ENCODE data around the gene HMBS. TPM values are rescaled to one million over a fixed set of nuclear protein-coding genes. Genes with fewer than 3 reads are reported as not detected.
"Not testable (repeated sequence)": the region's sequence is repeated elsewhere in the genome, so short reads cannot be mapped to it uniquely, and the experiment has no call there.

HMBS gene
- total and polyA plus RNA-seq, 2 of the 8 experiments (the other 6 are each of a cell fraction or from before 2014, with no cell fraction given): 69.3 to 109 TPM

- H3K27me3 ChIP-seq (replicated peaks in 1 of 4; ENCODE audit: control insufficient read depth in 3 of 4, extremely low read depth in 1 of 4, insufficient read depth in 3 of 4, low read length in 3 of 4); H2BK20ac ChIP-seq (ENCODE audit: low read length); H2AFZ ChIP-seq (ENCODE audit: low read length); H2AK5ac ChIP-seq (ENCODE audit: low read depth, low read length); H2BK15ac ChIP-seq (ENCODE audit: low read length); POLR2A ChIA-PET (ENCODE audit: partially characterized antibody); H3K23ac ChIP-seq (ENCODE audit: insufficient read length); H4K5ac ChIP-seq (ENCODE audit: insufficient read length, low read depth, low read length); H3K14ac ChIP-seq (ENCODE audit: insufficient read length); H3K23me2 ChIP-seq (ENCODE audit: low read depth, low read length); FAIRE-seq; DNase-seq (ENCODE audit: low read depth in 1 of 2, low spot score in 2 of 2); H3K79me2 ChIP-seq (ENCODE audit: control insufficient read depth in 1 of 2, insufficient read depth in 2 of 2, low read length in 2 of 2); H2BK5ac ChIP-seq (ENCODE audit: low read depth, low read length); H4K8ac ChIP-seq (ENCODE audit: extremely low read depth, insufficient read depth, low read length); H3K4me1 ChIP-seq (replicated peaks in 1 of 4; ENCODE audit: control insufficient read depth in 3 of 4, insufficient read depth in 4 of 4, low read length in 3 of 4); H3K4ac ChIP-seq (replicated peaks; ENCODE audit: insufficient read length, low read depth, low read length); H4K20me1 ChIP-seq (replicated peaks in 1 of 2; ENCODE audit: control insufficient read depth in 1 of 2, insufficient read depth in 2 of 2, low read length in 2 of 2); H3K9me3 ChIP-seq (ENCODE audit: insufficient read depth in 2 of 2, low read depth in 1 of 2, low read length in 1 of 2); H3K56ac ChIP-seq (replicated peaks; ENCODE audit: insufficient read length, low read depth, low read length); H3K27ac ChIP-seq (ENCODE audit: low read depth, low read length); H3K79me1 ChIP-seq (ENCODE audit: low read depth, low read length); H3K36me3 ChIP-seq (ENCODE audit: control insufficient read depth in 2 of 4, insufficient read depth in 4 of 4, low read length in 3 of 4); H3K4me3 ChIP-seq (ENCODE audit: extremely low read depth in 1 of 4, insufficient read depth in 2 of 4, low read depth in 3 of 4, low read length in 4 of 4); H3K4me2 ChIP-seq (ENCODE audit: insufficient read depth in 1 of 2, low read depth in 2 of 2, low read length in 2 of 2); H3K18ac ChIP-seq (ENCODE audit: extremely low read depth, low read length); H2BK120ac ChIP-seq (replicated peaks; ENCODE audit: low read depth, low read length); H2BK12ac ChIP-seq (ENCODE audit: low read depth, low read length); H3K9ac ChIP-seq (replicated peaks in 1 of 4; ENCODE audit: extremely low read depth in 1 of 4, low read depth in 3 of 4, low read length in 3 of 4); H4K91ac ChIP-seq (replicated peaks; ENCODE audit: insufficient read length, low read length): not testable (repeated sequence)
- CTCF ChIA-PET (ENCODE audit: partially characterized antibody): interaction anchor here (1.4 to 23.6 kb wide), 4 partner anchors 15 to 184 kb away, joined by 4 to 389 read pairs (median 234); partner anchors contain the start of genes CBL, NHERF4 and NLRX1
- WGBS, 2 experiments (ENCODE audit: extremely low coverage in 1 of 2, insufficient coverage in 1 of 2, insufficient read length in 1 of 2, insufficient replicate concordance in 2 of 2, low coverage in 1 of 2, low lambda C conversion rate in 2 of 2, missing lambda C conversion rate in 1 of 2): 83% methylated on average over 10 of the region's 10 CpGs; no CpG with 5 or more reads in 1 of the 2 experiments
Observed at GRCh38 chr11:119139276-119139675, 54.6 kb downstream of the HMBS start.

Other genes with a start within 250 kb of the HMBS start
- gene CXCR5, start 201.0 kb upstream of the HMBS start, total RNA-seq (2021; fragmentation: NEBNext Ultra II Directional; extraction: Animal tissue kit (Norgen Biotek cat#: 25700)): not detected in 2 replicates
- gene CXCR5, start 201.0 kb upstream of the HMBS start, polyA plus RNA-seq (2011; rRNA removed): not detected in 2 replicates
- 57.8 and 58.2 TPM in 2 replicates for gene BCL9L, start 159.0 kb upstream of the HMBS start, total RNA-seq (2021; fragmentation: NEBNext Ultra II Directional; extraction: Animal tissue kit (Norgen Biotek cat#: 25700))
- gene BCL9L, start 159.0 kb upstream of the HMBS start, polyA plus RNA-seq (2011; rRNA removed): 6.2 and 15.7 TPM in 2 replicates
- gene UPK2, start 128.6 kb upstream of the HMBS start, total RNA-seq (2021; fragmentation: NEBNext Ultra II Directional; extraction: Animal tissue kit (Norgen Biotek cat#: 25700)): not detected in 2 replicates
- gene UPK2, start 128.6 kb upstream of the HMBS start, polyA plus RNA-seq (2011; rRNA removed): 0.76 and 1.8 TPM in 2 replicates
- not detected in 2 replicates for gene FOXR1, start 113.1 kb upstream of the HMBS start, total RNA-seq (2021; fragmentation: NEBNext Ultra II Directional; extraction: Animal tissue kit (Norgen Biotek cat#: 25700))
- not detected in 2 replicates for gene FOXR1, start 113.1 kb upstream of the HMBS start, polyA plus RNA-seq (2011; rRNA removed)
- gene CENATAC, start 86.7 kb upstream of the HMBS start, total RNA-seq (2021; fragmentation: NEBNext Ultra II Directional; extraction: Animal tissue kit (Norgen Biotek cat#: 25700)): 33.1 and 36.4 TPM in 2 replicates
- gene CENATAC, start 86.7 kb upstream of the HMBS start, polyA plus RNA-seq (2011; rRNA removed): 20.1 and 22.7 TPM in 2 replicates
- 1,525 and 1,551 TPM in 2 replicates for gene RPS25, start 66.5 kb upstream of the HMBS start, total RNA-seq (2021; fragmentation: NEBNext Ultra II Directional; extraction: Animal tissue kit (Norgen Biotek cat#: 25700))
- 949 and 1,643 TPM in 2 replicates for gene RPS25, start 66.5 kb upstream of the HMBS start, polyA plus RNA-seq (2011; rRNA removed)
- 88.6 and 94.3 TPM in 2 replicates for gene TRAPPC4, start 66.1 kb upstream of the HMBS start, total RNA-seq (2021; fragmentation: NEBNext Ultra II Directional; extraction: Animal tissue kit (Norgen Biotek cat#: 25700))
- 223 and 240 TPM in 2 replicates for gene TRAPPC4, start 66.1 kb upstream of the HMBS start, polyA plus RNA-seq (2011; rRNA removed)
- 29.0 and 35.1 TPM in 2 replicates for gene SLC37A4, start 54.0 kb upstream of the HMBS start, total RNA-seq (2021; fragmentation: NEBNext Ultra II Directional; extraction: Animal tissue kit (Norgen Biotek cat#: 25700))
- 91.9 and 101 TPM in 2 replicates for gene SLC37A4, start 54.0 kb upstream of the HMBS start, polyA plus RNA-seq (2011; rRNA removed)
- gene HYOU1, start 27.7 kb upstream of the HMBS start, total RNA-seq (2021; fragmentation: NEBNext Ultra II Directional; extraction: Animal tissue kit (Norgen Biotek cat#: 25700)): 293 and 295 TPM in 2 replicates
- 229 and 239 TPM in 2 replicates for gene HYOU1, start 27.7 kb upstream of the HMBS start, polyA plus RNA-seq (2011; rRNA removed)
- gene VPS11, start 17.1 kb upstream of the HMBS start, total RNA-seq (2021; fragmentation: NEBNext Ultra II Directional; extraction: Animal tissue kit (Norgen Biotek cat#: 25700)): 15.5 and 16.6 TPM in 2 replicates
- gene VPS11, start 17.1 kb upstream of the HMBS start, polyA plus RNA-seq (2011; rRNA removed): 13.1 and 14.8 TPM in 2 replicates
- 59.8 and 62.9 TPM in 2 replicates for gene DPAGT1, start 17.0 kb downstream of the HMBS start, total RNA-seq (2021; fragmentation: NEBNext Ultra II Directional; extraction: Animal tissue kit (Norgen Biotek cat#: 25700))
- 207 and 236 TPM in 2 replicates for gene DPAGT1, start 17.0 kb downstream of the HMBS start, polyA plus RNA-seq (2011; rRNA removed)
- gene C2CD2L, start 22.5 kb downstream of the HMBS start, total RNA-seq (2021; fragmentation: NEBNext Ultra II Directional; extraction: Animal tissue kit (Norgen Biotek cat#: 25700)): 3.3 and 4.0 TPM in 2 replicates
- 2.5 and 3.4 TPM in 2 replicates for gene C2CD2L, start 22.5 kb downstream of the HMBS start, polyA plus RNA-seq (2011; rRNA removed)
- gene HINFP, start 36.7 kb downstream of the HMBS start, total RNA-seq (2021; fragmentation: NEBNext Ultra II Directional; extraction: Animal tissue kit (Norgen Biotek cat#: 25700)): 35.0 and 36.6 TPM in 2 replicates
- gene HINFP, start 36.7 kb downstream of the HMBS start, polyA plus RNA-seq (2011; rRNA removed): 37.3 and 41.2 TPM in 2 replicates
- gene ABCG4, start 64.2 kb downstream of the HMBS start, total RNA-seq (2021; fragmentation: NEBNext Ultra II Directional; extraction: Animal tissue kit (Norgen Biotek cat#: 25700)): 2.3 and 2.9 TPM in 2 replicates
- 1.8 and 2.9 TPM in 2 replicates for gene ABCG4, start 64.2 kb downstream of the HMBS start, polyA plus RNA-seq (2011; rRNA removed)
- gene NLRX1, start 83.8 kb downstream of the HMBS start, total RNA-seq (2021; fragmentation: NEBNext Ultra II Directional; extraction: Animal tissue kit (Norgen Biotek cat#: 25700)): 12.9 and 13.2 TPM in 2 replicates
- 18.6 and 30.5 TPM in 2 replicates for gene NLRX1, start 83.8 kb downstream of the HMBS start, polyA plus RNA-seq (2011; rRNA removed)
- not detected in 2 replicates for gene NHERF4, start 100.6 kb downstream of the HMBS start, total RNA-seq (2021; fragmentation: NEBNext Ultra II Directional; extraction: Animal tissue kit (Norgen Biotek cat#: 25700))
- 0.05 and 0.20 TPM in 2 replicates for gene NHERF4, start 100.6 kb downstream of the HMBS start, polyA plus RNA-seq (2011; rRNA removed)
- 57.6 and 57.8 TPM in 2 replicates for gene CBL, start 121.5 kb downstream of the HMBS start, total RNA-seq (2021; fragmentation: NEBNext Ultra II Directional; extraction: Animal tissue kit (Norgen Biotek cat#: 25700))
- gene CBL, start 121.5 kb downstream of the HMBS start, polyA plus RNA-seq (2011; rRNA removed): 22.3 and 23.1 TPM in 2 replicates
- 19.6 and 22.4 TPM in 2 replicates for gene MCAM, start 232.2 kb downstream of the HMBS start, total RNA-seq (2021; fragmentation: NEBNext Ultra II Directional; extraction: Animal tissue kit (Norgen Biotek cat#: 25700))
- gene MCAM, start 232.2 kb downstream of the HMBS start, polyA plus RNA-seq (2011; rRNA removed): 32.2 and 63.2 TPM in 2 replicates
- 82.7 and 86.6 TPM in 2 replicates for gene RNF26, start 249.6 kb downstream of the HMBS start, total RNA-seq (2021; fragmentation: NEBNext Ultra II Directional; extraction: Animal tissue kit (Norgen Biotek cat#: 25700))
- gene RNF26, start 249.6 kb downstream of the HMBS start, polyA plus RNA-seq (2011; rRNA removed): 84.0 and 126 TPM in 2 replicates